ENCODE measurements around the gene MFN2. TPM values are rescaled to one million over a fixed set of nuclear protein-coding genes. Genes with fewer than 3 reads are reported as not detected.
A peak's percentile ranks its signal among the peaks of the same experiment; 100 is the strongest.
"Not testable (repeated sequence)": the region's sequence is repeated elsewhere in the genome, so short reads cannot be mapped to it uniquely, and the experiment has no call there.

The MFN2 gene
- polyA plus RNA-seq (2014; cell fraction: cytosol; rRNA removed), result 35.1 and 38.9 TPM in 2 replicates
- 46.6 and 53.5 TPM in 2 replicates for polyA plus RNA-seq (2014; cell fraction: nucleus; rRNA removed)

DNA sequence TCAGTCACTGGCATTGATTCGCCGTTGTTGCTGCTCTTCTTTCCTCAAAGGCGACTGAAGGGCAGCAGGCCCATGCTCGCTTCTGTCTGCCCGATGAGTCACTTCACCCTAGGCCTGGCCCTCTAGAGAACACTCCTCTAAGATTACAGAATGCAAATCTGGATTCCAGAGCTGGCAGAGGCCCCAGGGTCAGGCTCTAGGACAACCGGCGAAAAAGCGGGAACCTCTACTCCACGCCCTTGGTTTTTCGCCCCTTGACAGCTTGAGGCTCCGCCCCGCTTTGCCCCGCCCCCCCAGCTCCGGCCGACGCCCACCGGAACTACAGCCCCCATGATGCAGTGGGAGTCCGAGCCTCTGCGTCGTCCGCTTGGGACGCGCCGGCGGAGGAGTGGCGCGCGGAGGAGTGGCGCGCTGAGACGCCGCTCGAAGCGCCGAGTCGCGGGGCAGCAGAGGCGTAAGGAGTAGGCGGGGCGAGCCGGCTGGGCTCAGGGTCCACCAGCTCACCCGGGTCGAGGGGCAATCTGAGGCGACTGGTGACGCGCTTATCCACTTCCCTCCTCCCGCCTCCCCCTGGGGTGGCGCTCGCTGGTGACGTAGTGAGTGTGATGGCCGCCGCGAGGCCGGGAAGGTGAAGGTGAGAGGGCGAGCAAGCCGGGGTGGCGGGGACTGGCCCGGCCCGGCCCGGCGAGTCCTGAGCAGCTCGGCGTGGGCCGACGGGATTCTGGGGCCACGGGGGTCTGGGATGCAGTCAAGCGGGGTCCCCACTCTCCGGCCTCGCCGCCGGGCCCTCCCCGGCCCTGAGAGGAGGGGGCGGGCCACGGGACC, at the start of gene MFN2:
Gene MFN2, plus strand, starts transcription at position 594 of the 825 bp plus-strand sequence. CDS start 8,725 bp downstream, outside the sequence.
- peak; percentile 96 for DNase-seq (ENCODE audit: low spot score)

DNA sequence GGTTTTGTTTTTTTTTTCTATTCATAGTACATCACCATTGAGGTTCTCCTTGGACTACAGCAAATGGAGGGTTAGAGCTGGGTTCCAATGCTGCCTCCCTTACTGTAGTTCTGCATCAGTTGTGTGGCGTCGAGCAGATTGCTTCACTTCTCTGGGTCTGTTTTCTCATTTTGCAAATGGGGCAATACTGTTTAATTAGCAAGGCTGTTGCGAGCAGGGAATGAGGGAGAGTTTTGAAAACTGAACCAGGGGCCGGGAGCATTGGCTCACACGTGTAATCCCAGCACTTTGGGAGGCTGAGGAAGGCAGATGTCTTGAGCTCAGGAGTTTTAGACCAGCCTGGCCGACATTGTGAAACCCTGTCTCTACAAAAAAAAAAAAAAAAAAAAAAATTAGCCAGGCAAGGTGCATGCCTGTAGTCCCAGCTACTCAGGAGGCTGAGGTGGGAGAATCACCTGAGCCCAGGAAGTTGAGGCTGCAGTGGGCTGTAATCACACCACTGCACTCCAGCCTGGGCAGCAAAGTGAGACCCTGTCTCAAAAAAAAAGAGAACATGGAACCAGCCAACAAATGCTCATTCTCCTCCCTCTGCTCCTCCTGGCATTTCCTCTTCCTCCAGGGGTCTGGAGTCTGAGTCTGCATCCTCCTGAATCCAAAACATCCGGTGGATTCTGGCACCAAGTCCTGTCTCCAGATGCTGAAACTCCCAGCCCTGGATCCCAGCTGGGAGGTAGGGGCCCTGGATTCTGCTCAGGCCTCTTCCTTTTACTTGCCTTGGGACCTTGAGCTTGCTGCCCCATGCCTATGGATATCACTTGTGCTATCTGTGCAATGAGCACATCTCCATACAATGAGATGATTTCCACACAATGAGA, 49.4 kb upstream of the MFN2 start:
- no peak for DNase-seq (ENCODE audit: low spot score)

DNA sequence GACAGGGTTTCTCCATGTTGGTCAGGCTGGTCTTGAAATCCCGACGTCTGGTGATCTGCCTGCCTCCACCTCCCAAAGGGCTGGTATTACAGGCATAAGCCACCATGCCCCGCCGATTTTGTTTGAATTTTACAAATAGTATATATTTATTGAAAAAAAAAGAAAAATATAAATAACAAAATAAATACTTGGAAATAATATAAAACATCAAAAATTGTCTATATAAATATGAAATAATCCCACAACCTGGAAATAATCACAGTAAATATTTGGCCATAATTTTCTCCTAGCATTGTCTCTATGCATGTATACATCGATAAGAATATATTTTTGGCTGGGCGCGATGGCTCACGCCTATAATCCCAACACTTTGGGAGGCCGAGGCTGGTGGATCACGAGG, 48.4 kb upstream of the MFN2 start:
- DNase-seq (ENCODE audit: low spot score), result no peak

DNA sequence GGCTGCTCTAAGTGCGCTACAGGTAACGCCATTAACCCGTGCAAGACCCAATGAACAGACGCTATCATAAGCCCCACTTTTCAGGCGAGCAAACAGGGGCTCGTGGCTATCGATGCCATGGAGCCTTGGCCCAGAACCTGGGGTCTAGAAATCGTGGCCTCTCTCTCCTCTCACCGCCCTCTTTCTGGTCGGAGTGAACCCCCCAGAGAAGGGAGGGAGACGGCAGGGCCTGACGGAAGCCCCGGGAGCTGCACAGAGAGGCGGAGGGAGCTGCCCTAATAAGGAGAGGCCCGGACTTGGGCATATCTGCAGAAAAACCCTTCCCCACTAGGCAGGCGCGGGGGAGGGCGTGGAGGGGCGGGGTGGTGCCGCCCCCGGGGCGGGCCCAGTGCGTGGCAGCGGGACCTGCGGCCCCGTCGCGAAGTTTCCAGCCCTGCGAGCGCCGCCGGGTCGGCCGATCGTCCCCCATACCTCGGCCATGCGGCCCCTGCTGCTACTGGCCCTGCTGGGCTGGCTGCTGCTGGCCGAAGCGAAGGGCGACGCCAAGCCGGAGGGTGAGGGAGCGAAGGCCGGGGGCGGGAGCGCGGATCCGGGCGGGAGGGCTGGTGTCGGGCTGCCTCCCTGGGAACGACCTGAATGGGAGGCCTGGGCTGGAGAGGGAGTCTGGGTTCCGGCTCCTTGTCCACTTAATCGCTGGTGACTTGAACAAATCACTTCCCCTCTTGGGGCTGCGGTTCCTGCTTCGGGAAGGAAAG, 45.8 kb upstream of the MFN2 start, which contains the start of gene PLOD1:
Gene PLOD1, plus strand, starts transcription at position 416 of the 755 bp plus-strand sequence. Its CDS starts 63 bp downstream, at position 479.
- DNase-seq (ENCODE audit: low spot score), result peak; percentile 83

GRCh38 chr1:11935057-11935412, 45.2 kb upstream of the MFN2 start:
- DNase-seq (ENCODE audit: low spot score), result no peak

DNA sequence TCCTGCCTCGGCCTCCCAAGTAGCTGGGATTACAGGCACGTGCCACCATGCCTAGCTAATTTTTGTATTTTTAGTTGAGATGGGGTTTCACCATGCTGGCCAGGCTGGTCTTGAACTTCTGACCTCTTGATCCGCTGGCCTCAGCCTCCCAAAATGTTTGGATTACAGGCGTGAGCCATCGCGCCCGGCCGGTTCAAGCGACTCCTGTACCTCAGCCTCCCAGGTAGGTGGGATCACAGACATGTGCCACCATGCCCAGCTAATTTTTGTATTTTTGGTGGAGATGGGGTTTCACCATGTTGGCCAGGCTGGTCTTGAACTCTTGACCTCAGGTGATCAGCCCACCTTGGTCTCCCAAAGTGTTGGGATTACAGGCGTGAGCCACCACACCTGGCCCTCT, 44.5 kb upstream of the MFN2 start:
- DNase-seq (ENCODE audit: low spot score), result not testable (repeated sequence)

GRCh38 chr1:11938722-11939526, 41.3 kb upstream of the MFN2 start:
- DNase-seq (ENCODE audit: low spot score), result no peak

GRCh38 chr1:11939794-11940193, 40.5 kb upstream of the MFN2 start:
- not testable (repeated sequence) for DNase-seq (ENCODE audit: low spot score)

GRCh38 chr1:11940260-11940921, 39.9 kb upstream of the MFN2 start:
- DNase-seq (ENCODE audit: low spot score), result no peak

GRCh38 chr1:11942280-11942679, 38.0 kb upstream of the MFN2 start:
- DNase-seq (ENCODE audit: low spot score), result no peak

DNA sequence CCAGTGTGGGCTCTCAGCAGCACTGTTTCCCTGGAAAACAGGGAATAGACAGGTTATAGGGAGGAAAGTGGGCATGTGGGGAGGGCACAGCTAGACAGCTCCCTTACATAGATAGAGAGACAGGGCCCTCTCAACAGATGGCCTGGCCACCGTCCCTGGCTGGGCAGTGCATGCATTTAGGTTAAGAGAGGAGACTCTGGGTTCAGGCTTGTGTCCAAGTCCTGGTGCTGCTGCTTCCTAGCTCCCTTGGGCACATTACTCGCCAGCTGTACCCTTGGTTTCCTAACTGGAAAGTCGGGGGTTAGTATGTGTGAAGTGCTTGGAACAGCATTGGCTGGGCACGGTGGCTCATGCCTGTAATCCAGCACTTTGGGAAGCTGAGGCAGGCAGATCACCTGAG, 36.6 kb upstream of the MFN2 start:
- DNase-seq (ENCODE audit: low spot score), result no peak

DNA sequence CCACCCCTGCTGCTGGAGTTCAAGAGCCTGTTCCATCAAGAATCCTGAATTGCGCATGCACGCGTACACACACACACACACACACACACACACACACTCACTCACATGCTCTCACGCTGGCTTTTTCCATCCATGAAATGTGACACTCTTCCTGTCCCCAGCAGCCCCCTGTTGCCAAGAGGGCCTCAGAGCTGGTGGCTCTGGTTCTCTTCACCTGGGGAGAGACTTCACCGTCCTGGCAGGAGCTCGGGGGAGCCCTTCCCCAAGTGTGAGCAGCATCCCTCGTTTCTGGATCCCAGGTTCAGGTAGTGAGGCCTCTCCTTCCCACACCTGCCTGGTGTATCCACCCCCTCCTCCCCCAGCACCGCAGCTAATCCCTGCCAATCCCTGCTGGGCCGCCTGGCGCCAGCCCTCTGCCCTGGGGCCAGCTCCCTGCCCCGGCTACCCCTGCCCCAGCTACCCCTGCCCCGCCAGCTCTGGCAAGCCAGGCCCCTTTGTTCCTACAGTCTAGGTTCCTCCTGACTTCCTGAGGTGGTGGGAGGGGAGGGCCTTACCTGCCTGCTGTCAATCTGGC, 35.8 kb upstream of the MFN2 start:
- peak; percentile 84 for DNase-seq (ENCODE audit: low spot score)

- no peak for DNase-seq (ENCODE audit: low spot score)
Measured at GRCh38 chr1:11946647-11947046, 33.6 kb upstream of the MFN2 start.

GRCh38 chr1:11948822-11949458, 31.3 kb upstream of the MFN2 start:
- DNase-seq (ENCODE audit: low spot score), result no peak

DNA sequence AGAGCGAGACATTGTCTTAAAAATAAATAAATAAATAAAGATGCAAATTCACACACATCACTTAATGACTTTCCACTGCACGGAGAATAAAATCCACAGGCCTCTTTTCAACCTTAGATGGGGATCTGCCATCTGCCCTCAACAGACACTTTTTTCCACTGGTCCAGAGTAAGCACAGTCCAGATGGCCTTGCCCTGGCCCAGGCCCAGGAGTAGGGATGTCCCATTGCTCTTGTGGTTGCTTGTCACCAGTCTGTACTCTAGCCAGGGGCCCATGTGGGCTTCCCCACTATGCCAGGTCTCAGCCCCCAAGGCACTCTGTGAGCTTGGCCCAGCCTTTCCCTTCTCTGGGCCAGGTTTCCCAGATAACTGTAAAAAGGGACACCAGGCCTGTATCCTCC, 28.3 kb upstream of the MFN2 start:
- DNase-seq (ENCODE audit: low spot score), result no peak

DNA sequence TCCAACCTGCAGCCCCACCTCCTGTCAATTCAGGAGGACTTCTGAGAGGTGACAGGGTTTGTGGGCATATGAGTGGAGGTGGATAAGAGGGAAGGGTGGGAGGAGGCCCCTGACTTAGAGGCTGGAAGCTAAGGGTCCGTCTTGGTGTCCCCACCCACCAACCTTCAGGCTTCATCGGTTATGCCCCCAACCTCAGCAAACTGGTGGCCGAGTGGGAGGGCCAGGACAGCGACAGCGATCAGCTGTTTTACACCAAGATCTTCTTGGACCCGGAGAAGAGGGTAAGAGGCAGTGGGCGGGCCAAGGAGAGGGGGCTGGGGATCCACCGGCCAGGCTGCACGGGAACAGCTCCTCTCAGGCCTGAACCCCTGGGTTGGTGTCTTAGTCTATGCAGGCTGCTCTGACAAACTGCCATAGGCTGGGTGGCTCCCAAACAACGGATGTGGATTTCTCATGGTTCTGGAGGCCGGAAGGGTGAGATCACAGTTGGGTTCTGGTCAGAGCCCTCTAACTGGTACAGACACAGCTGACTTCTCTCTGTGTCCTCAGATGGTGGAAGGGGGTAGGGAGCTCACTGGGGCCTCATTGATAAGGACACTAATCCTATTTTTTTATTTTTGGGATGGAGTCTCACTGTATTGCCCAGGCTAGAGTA, 27.7 kb upstream of the MFN2 start:
- no peak for DNase-seq (ENCODE audit: low spot score)

- no peak for DNase-seq (ENCODE audit: low spot score)
Measured at GRCh38 chr1:11955221-11955620, 25.0 kb upstream of the MFN2 start.

GRCh38 chr1:11957398-11957797, 22.8 kb upstream of the MFN2 start:
- no peak for DNase-seq (ENCODE audit: low spot score)

DNA sequence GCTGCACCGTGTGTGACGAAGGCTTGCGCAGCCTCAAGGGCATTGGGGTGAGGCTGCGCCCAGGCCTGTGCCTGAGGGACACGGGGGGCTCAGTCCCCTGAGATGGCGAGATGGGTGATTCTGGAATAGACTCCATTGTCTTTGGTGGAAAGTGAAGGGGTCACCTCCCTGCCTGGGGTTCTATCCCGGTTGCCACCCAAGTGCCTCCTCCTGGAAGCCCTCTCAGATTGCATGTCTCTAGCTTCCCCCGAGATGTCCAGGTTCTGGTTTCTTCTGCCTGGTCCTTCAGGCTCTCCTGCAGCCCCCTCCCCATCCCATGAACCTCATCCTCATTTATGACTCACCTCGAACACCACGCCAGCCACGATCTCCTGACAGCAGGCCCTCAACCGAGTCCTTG, 22.3 kb upstream of the MFN2 start:
- DNase-seq (ENCODE audit: low spot score), result no peak
